Measurements from ENCODE around the gene PYURF.

GRCh38 chr4:88570001-88570400, 46.4 kb upstream of the PYURF start:
- TF ChIP-seq CTCF (IDR thresholded peaks at IDR 0.05; ENCODE audit: low read length) (no peak), EZH2 (optimal IDR thresholded peaks at IDR 0.05; ENCODE audit: low read depth, low read length) (no peak), EZH2phosphoT487 (IDR thresholded peaks at IDR 0.05; ENCODE audit: low read length) (no peak)

Measured in MM.1S (cell line).